Aorta (tissue), 5 donors: ENCODE measurements around the gene CHST12. TPM values are rescaled to one million over a fixed set of nuclear protein-coding genes. Genes with fewer than 3 reads are reported as not detected.
A peak's percentile ranks its signal among the peaks of the same experiment; 100 is the strongest.
"Not testable (repeated sequence)": the region's sequence is repeated elsewhere in the genome, so short reads cannot be mapped to it uniquely, and the experiment has no call there.

Experiments used
- ATAC-seq: fragments of 200-7000 bp; cut with Tn5 transposase; one replicate; pipeline ENCODE4 v1.9.1; 2022; ENCODE audit warnings: moderate library complexity; ENCODE audit not compliant: low FRiP score
- DNase-seq, 2 donors: peaks; one replicate each; pipeline ENCODE4 v3.0.0-alpha.2; 2020
- H3K27ac ChIP-seq, 2 donors: one replicate each; pipeline ENCODE4 v1.5.1; 2013; ENCODE audit warnings: low read length in 2 of 2, mild to moderate bottlenecking in 2 of 2, moderate library complexity in 2 of 2, control low read depth in 1 of 2, inconsistent platforms in 1 of 2, low read depth in 1 of 2
- H3K27me3 ChIP-seq, 2 donors: one replicate each; pipeline ENCODE4 v1.6.1; 2013; ENCODE audit warnings: control low read depth in 1 of 2, low read length in 1 of 2, mild to moderate bottlenecking in 1 of 2, moderate library complexity in 1 of 2; ENCODE audit not compliant: insufficient read depth in 2 of 2, control insufficient read depth in 1 of 2
- H3K36me3 ChIP-seq, 2 donors: one replicate each; pipeline ENCODE4 v1.6.1; 2013; ENCODE audit warnings: control low read depth in 1 of 2, low read length in 1 of 2, mild to moderate bottlenecking in 1 of 2; ENCODE audit not compliant: insufficient read depth in 2 of 2, control insufficient read depth in 1 of 2
- H3K4me1 ChIP-seq, 2 donors: one replicate each; pipeline ENCODE4 v1.6.1; 2013; ENCODE audit warnings: low read length in 2 of 2, control low read depth in 1 of 2, mild to moderate bottlenecking in 1 of 2, moderate library complexity in 1 of 2; ENCODE audit not compliant: insufficient read depth in 2 of 2, control insufficient read depth in 1 of 2
- H3K4me3 ChIP-seq, 2 donors: one replicate each; pipeline ENCODE4 v1.5.1; 2013; ENCODE audit warnings: low read length in 2 of 2, control low read depth in 1 of 2, mild to moderate bottlenecking in 1 of 2
- H3K9me3 ChIP-seq: one replicate; pipeline ENCODE4 v1.6.1; 2013; ENCODE audit warnings: mild to moderate bottlenecking, low read length; ENCODE audit not compliant: control insufficient read depth
- WGBS, 2 donors: extraction: QIAGEN DNeasy Blood & Tissue Kit; methylation state at CpG; one replicate each; pipeline ENCODE4 v1.1.7; 2013; 5-methylcytosine and 5-hydroxymethylcytosine counted together
- intact Hi-C, 2 donors: fragments of 100-400 bp; cut with DNase I; formaldehyde crosslinking; loops; one replicate each; pipeline versions ENCODE4 v1.14.2 to v1.15.0; 2022
- polyA plus RNA-seq, 2 donors: library from polyadenylated mRNA; stranded (reverse); fragments of 200-250 nt; gene quantifications; one replicate each; pipeline ENCODE4 v1.2.3, GENCODE V29; 2013
- total RNA-seq, 2 donors: library from RNA; stranded (reverse); fragmentation: NEBNext Ultra II Directional; extraction: Animal tissue kit (Norgen Biotek cat#: 25700); gene quantifications; one replicate each; pipeline ENCODE4 v1.2.1, GENCODE V29; 2021
- donor health status: healthy with polysubstance abuse.
- donor health status: Bipolar disorder and iron deficiency.
- donor health status: DM: no; HTN: no; CAD: no.
- donor health status: DM: no; HTN: no; CAD: no.
- donor health status: DM: yes; HTN: yes; CAD: no.

Gene CHST12
- total and polyA plus RNA-seq, 4 donors = 2.9 to 31.8 (median 17.8) TPM

DNA sequence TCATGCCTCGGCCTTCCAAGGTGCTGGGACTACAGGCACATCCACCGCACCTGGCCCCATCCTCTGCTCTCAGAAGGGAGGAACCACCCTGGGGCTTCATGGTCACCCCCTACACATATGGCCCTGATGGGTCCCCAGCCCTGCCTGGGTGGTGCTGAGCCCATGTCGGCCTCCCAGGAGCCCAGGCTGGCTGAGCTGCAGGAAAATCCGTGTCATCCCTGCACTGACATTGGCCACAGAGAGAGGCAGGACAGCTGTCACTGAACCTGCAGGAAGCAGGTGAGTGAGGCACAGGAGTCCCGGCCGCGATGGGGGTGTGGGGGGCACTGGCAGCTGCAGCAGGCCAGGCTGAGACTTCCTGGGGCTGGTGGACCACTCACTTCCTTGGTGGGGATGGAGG, 64.8 kb downstream of the CHST12 start:
- ATAC-seq (no peak), DNase-seq (no peak)
- H3K4me1 ChIP-seq = no peaks in the 10 kb centered on the region
- no peaks in the 10 kb centered on the region for H3K36me3 ChIP-seq
- no peaks in the 10 kb centered on the region for H3K27me3 ChIP-seq
- WGBS, 2 donors = 80 to 81% methylated on average over 7 of the region's 7 CpGs
- intact Hi-C loops = no loop called here
- H3K27ac ChIP-seq = no peak overlapping the region
- no peaks in the 10 kb centered on the region for H3K9me3 ChIP-seq
- no peak overlapping the region for H3K4me3 ChIP-seq

DNA sequence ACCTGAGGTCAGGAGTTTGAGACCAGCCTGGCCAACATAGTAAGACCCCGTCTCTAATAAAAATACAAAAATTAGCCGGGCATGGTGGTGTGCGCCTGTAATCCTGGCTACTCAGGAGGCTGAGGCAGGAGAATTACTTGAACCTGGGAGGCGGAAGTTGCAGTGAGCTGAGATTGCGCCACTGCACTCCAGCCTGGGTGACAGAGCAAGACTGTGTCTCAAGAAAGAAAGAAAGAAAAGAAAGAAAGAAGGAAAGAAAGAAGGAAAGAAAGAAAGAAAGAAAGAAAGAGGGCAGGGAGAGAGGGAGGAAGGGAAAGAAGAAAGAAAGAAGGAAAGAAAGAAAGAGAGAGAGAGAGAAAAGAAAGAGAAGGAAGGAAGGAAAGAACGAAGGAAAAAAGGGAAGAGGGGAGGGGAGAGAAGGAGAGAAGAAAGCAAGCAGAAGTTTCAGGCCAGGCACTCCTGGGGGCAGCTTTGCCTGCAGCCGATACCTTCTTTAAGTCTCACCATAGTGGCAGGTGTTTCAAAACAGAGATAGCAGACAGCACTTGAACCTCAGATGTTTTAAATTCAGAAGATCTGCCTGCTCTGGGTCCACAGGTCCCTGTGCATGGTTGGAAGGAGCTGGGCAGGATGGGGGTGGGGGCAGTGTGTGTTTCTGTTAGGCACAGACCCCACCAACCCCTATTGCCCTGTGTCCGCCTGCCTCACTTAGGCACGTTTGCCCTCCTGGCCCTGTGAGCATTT, 66.2 kb downstream of the CHST12 start:
- H3K4me3 ChIP-seq, H3K9me3 ChIP-seq, H3K36me3 ChIP-seq, H3K4me1 ChIP-seq, H3K27me3 ChIP-seq, ATAC-seq, intact Hi-C loops, DNase-seq, H3K27ac ChIP-seq: not testable (repeated sequence)
- 78 to 83% methylated on average over 9 of the region's 9 CpGs for WGBS, 2 donors

DNA sequence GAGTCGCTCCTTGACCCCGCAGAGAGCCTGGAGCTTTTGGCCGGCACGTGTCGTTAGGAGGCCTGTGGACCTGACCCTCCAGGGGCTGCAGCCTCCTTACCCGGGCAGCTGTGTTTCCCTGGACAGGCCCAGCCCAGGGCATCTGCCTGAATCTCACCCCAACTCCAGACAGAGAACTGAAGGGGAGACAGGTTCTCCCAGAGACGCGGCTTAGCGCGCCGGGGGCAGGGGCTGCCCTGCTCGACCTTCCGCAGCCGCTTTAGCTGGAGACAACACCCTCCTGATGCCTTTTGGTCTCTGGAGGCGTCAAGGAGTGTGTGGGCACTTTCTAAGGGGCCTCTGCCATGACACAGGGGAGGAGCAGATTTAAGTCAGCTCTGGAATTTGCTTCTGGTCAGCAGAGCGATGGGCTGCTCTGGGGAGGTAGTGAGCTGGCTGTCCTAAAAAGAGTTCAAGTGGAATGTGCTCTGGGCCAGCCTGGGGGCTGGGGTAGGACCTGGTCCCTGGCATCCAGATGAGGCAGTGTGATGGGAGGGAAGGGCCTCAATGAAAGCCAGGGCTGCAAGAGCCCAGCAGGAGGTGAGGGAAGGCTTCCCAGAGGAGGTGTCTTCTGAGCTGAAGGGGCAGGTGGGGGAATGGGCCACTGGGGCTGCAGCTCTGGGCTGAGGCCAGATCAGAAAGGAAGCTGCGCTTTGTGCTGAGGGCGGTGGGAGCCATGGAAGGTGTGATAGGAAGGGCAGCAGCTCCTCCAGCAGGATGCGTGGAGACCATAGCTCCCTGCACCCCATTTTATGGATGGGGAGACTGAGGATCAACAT, 67.0 kb downstream of the CHST12 start:
- H3K27ac ChIP-seq = no peak overlapping the region
- H3K9me3 ChIP-seq = no peaks in the 10 kb centered on the region
- H3K27me3 ChIP-seq = no peaks in the 10 kb centered on the region
- intact Hi-C loops = no loop called here
- no peak for DNase-seq
- 67 to 75% methylated on average over 19 of the region's 19 CpGs for WGBS, 2 donors
- no peak overlapping the region for H3K4me3 ChIP-seq
- ATAC-seq = no peak
- H3K4me1 ChIP-seq = no peaks in the 10 kb centered on the region
- H3K36me3 ChIP-seq = no peaks in the 10 kb centered on the region

DNA sequence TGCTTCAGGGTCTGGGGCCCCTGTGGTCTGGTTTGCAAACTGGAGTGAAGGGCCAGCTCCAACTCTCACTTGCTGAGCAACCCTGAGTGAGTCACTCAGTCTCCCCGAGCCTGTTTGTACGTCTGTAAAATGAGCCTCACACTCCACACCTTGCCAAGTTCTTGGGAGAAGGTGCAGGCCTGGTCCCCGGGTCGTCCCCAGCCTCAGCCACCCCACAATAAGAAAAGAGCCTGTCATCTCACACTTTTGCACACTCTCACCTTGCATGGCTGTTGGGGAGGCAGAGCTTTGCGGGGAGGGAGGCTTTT, 67.6 kb downstream of the CHST12 start:
- H3K4me3 ChIP-seq = no peak overlapping the region
- intact Hi-C loops = no loop called here
- no peak for ATAC-seq
- H3K4me1 ChIP-seq = no peaks in the 10 kb centered on the region
- no peaks in the 10 kb centered on the region for H3K36me3 ChIP-seq
- DNase-seq = no peak
- 44 to 45% methylated on average over 5 of the region's 5 CpGs for WGBS, 2 donors
- no peaks in the 10 kb centered on the region for H3K9me3 ChIP-seq
- H3K27me3 ChIP-seq = no peaks in the 10 kb centered on the region
- H3K27ac ChIP-seq = no peak overlapping the region

DNA sequence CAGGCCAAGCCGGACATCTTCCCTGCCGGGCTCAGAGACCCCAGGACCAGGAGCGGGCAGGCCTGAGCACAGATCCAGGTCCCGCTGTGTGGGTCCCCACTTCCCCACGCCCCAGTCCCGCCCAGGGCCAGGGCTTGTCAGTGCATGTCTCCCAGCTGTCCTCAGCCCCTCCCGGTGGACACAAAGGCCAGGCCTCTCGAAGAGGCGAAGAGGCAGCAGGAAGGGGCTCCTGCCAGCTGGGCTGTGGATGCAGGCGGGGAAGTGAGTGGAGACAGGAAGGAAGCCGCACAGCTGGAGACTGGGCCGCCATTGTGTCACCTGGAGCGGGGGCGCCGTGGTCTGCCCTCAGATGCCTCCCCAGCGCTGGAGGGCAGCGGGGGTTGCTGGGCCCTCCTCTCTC, 68.0 kb downstream of the CHST12 start:
- Histone ChIP-seq H3K4me3 (no peak overlapping the region), H3K36me3 (no peaks in the 10 kb centered on the region), H3K27me3 (no peaks in the 10 kb centered on the region), H3K4me1 (no peaks in the 10 kb centered on the region), H3K9me3 (no peaks in the 10 kb centered on the region), H3K27ac (no peak overlapping the region)
- intact Hi-C loops = no loop called here
- 53 to 55% methylated on average over 12 to 17 of the region's 17 CpGs for WGBS, 2 donors
- ATAC-seq (no peak), DNase-seq (peak in 1 of 2 donors; percentile 45)

DNA sequence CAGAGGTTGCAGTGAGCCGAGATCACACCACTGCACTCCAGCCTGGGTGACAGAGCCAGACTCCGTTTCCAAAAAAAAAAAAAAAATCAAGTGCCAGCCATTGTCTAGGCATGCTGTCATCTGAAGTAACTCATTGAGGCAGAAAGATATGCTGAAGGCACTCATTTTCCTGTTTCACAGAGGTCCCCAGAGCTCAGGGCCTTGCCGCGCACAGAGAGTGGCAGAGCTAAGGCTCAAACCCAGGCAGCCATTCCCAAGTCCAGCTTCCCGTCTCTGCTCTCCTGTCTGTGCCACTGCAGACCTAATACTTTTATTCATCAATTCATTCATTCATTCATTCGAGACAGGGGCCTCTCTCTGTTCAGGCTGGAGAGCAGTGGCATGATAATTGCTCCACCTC, 69.3 kb downstream of the CHST12 start:
- intact Hi-C loops = no loop called here
- H3K4me1 ChIP-seq = no peaks in the 10 kb centered on the region
- 84 to 87% methylated on average over 5 to 6 of the region's 6 CpGs for WGBS, 2 donors
- no peaks in the 10 kb centered on the region for H3K27me3 ChIP-seq
- no peaks in the 10 kb centered on the region for H3K9me3 ChIP-seq
- DNase-seq (no peak), ATAC-seq (no peak)
- no peaks in the 10 kb centered on the region for H3K36me3 ChIP-seq
- no peak overlapping the region for H3K4me3 ChIP-seq
- H3K27ac ChIP-seq = no peak overlapping the region

DNA sequence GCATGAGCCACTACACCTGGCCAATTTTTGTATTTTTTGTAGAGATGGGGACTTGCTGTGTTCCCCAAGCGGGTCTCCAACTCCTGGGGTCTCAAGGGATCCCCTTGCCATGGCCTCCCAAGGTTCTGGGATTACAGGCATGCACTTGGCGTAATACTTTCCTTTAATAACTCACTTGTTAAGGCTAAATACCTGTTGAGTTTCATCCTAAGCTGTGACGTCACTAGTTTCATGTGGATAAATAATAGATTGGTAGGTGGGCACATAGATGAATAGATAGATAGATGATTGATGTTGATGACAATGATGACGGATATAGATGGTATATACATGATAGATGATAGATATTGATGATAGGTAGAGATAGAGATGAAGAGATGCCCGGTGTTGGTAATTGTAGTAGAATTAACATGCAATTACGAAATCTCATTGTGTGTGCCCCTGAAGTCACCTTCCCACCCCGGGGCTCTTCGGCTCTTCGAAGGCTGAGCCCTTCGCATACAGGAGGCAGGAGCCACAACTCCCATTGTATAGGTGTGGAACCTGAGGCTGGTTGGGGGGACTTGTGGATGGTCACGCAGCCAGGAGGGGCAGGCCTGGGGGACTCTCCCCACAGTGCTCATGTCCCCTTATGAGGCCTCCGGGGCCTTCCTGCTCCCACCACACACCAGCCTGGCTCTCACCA, 70.2 kb downstream of the CHST12 start:
- no peaks in the 10 kb centered on the region for H3K4me1 ChIP-seq
- ATAC-seq (no peak), DNase-seq (no peak)
- intact Hi-C loops = no loop called here
- WGBS, 2 donors = 81 to 86% methylated on average over 12 of the region's 12 CpGs
- no peaks in the 10 kb centered on the region for H3K36me3 ChIP-seq
- H3K9me3 ChIP-seq = no peaks in the 10 kb centered on the region
- H3K27me3 ChIP-seq = no peaks in the 10 kb centered on the region
- no peak overlapping the region for H3K4me3 ChIP-seq
- no peak overlapping the region for H3K27ac ChIP-seq

DNA sequence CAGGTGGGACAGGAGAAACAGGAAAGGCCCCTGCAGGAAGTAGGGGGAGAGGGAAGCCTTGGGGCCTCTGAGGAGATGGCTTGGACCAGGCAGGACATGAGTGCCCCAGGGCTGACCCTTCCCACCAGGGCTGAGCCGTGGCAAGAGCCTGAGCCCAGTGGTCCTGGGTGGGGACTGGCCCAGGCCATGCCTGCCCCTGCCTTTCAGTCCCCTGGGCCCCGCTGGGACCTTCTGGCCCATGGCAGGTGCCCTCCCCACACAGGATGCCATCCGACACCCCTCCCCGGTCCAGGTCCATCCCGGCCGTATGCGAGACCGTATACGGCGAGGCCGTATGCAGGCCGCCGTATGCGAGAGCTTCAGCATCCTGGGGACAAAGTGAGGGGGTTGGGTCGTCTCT, 70.8 kb downstream of the CHST12 start:
- 77 to 83% methylated on average over 15 of the region's 15 CpGs for WGBS, 2 donors
- H3K36me3 ChIP-seq = no peaks in the 10 kb centered on the region
- ATAC-seq (no peak), DNase-seq (no peak)
- H3K9me3 ChIP-seq = no peaks in the 10 kb centered on the region
- intact Hi-C loops = no loop called here
- no peak overlapping the region for H3K4me3 ChIP-seq
- no peaks in the 10 kb centered on the region for H3K4me1 ChIP-seq
- H3K27me3 ChIP-seq = no peaks in the 10 kb centered on the region
- H3K27ac ChIP-seq = no peak overlapping the region
